H9 (cell line): ENCODE measurements around the gene INPP5A. TPM values are rescaled to one million over a fixed set of nuclear protein-coding genes. Genes with fewer than 3 reads are reported as not detected.

Experiments
- DNase-seq: peaks from one replicate; pipeline ENCODE4 v3.0.0-alpha.2; 2017
- H2AFZ ChIP-seq: one replicate; pipeline ENCODE4 v1.6.1; 2013; ENCODE audit warnings: mild to moderate bottlenecking, low read length, control low read depth, moderate library complexity
- H2AK5ac ChIP-seq: 2 replicates; pipeline ENCODE4 v1.6.1; 2013; ENCODE audit warnings: low read length, control low read depth, mixed read lengths; ENCODE audit not compliant: insufficient read length
- H2BK120ac ChIP-seq: one replicate; pipeline ENCODE4 v1.6.1; 2013; ENCODE audit warnings: low read depth, mild to moderate bottlenecking, low read length, control low read depth, inconsistent platforms; ENCODE audit not compliant: poor library complexity, severe bottlenecking
- H2BK12ac ChIP-seq: 2 replicates; pipeline ENCODE4 v1.6.1; 2013; ENCODE audit warnings: low read length, control low read depth, mixed read lengths, low read depth; ENCODE audit not compliant: insufficient read length
- H2BK15ac ChIP-seq: 2 replicates; pipeline ENCODE4 v1.6.1; 2013; ENCODE audit warnings: low read depth, low read length, control low read depth
- H2BK20ac ChIP-seq: one replicate; pipeline ENCODE4 v1.6.1; 2013; ENCODE audit warnings: low read depth, mild to moderate bottlenecking, low read length, control low read depth, inconsistent platforms; ENCODE audit not compliant: poor library complexity, severe bottlenecking
- H2BK5ac ChIP-seq: 2 replicates; pipeline ENCODE4 v1.6.1; 2013; ENCODE audit warnings: low read length, control low read depth, mixed read lengths; ENCODE audit not compliant: insufficient read length
- H3K14ac ChIP-seq: 2 replicates; pipeline ENCODE4 v1.6.1; 2013; ENCODE audit warnings: low read length, control low read depth; ENCODE audit not compliant: insufficient read depth
- H3K18ac ChIP-seq: 2 replicates; pipeline ENCODE4 v1.6.1; 2013; ENCODE audit warnings: low read depth, mild to moderate bottlenecking, mixed read lengths, low read length, control low read depth; ENCODE audit not compliant: insufficient read length
- H3K23ac ChIP-seq: 2 replicates; pipeline ENCODE4 v1.6.1; 2013; ENCODE audit warnings: low read length, control low read depth, mixed read lengths, low read depth; ENCODE audit not compliant: insufficient read length
- H3K23me2 ChIP-seq: 2 replicates; pipeline ENCODE4 v1.6.1; 2013; ENCODE audit warnings: low read depth, mild to moderate bottlenecking, mixed read lengths, low read length, control low read depth; ENCODE audit not compliant: insufficient read length, poor library complexity, severe bottlenecking
- H3K27ac ChIP-seq: 2 replicates; pipeline ENCODE4 v1.5.1; 2013; ENCODE audit warnings: low read length, control low read depth, mixed read lengths, low read depth; ENCODE audit not compliant: insufficient read length
- H3K27me3 ChIP-seq: 2 replicates; pipeline ENCODE4 v1.6.1; 2013; ENCODE audit warnings: low read length, control low read depth, inconsistent platforms; ENCODE audit not compliant: insufficient read depth
- H3K4ac ChIP-seq: 2 replicates; pipeline ENCODE4 v1.6.1; 2013; ENCODE audit warnings: low read depth, mild to moderate bottlenecking, control low read depth, inconsistent platforms, low read length, moderate library complexity
- H3K4me1 ChIP-seq: 2 replicates; pipeline ENCODE4 v1.6.1; 2013; ENCODE audit warnings: low read length, control low read depth, inconsistent platforms; ENCODE audit not compliant: insufficient read depth
- H3K4me2 ChIP-seq: 2 replicates; pipeline ENCODE4 v1.6.1; 2013; ENCODE audit warnings: low read length, control low read depth, mixed read lengths; ENCODE audit not compliant: insufficient read length, insufficient read depth
- H3K56ac ChIP-seq: 2 replicates; pipeline ENCODE4 v1.6.1; 2013; ENCODE audit warnings: low read depth, mild to moderate bottlenecking, mixed read lengths, low read length, control low read depth; ENCODE audit not compliant: insufficient read length
- H3K79me1 ChIP-seq: 2 replicates; pipeline ENCODE4 v1.6.1; 2013; ENCODE audit warnings: low read depth, mild to moderate bottlenecking, moderate library complexity, low read length, control low read depth, inconsistent platforms; ENCODE audit not compliant: insufficient read depth, poor library complexity, severe bottlenecking
- H3K79me2 ChIP-seq: 2 replicates; pipeline ENCODE4 v1.6.1; 2013; ENCODE audit warnings: low read length, control low read depth, inconsistent platforms; ENCODE audit not compliant: insufficient read depth
- H3K9ac ChIP-seq: 2 replicates; pipeline ENCODE4 v1.6.1; 2013; ENCODE audit warnings: low read length, control low read depth, mixed read lengths; ENCODE audit not compliant: insufficient read length; ENCODE audit errors: extremely low read depth
- H3K9me3 ChIP-seq: one replicate; pipeline ENCODE4 v1.6.1; 2013; ENCODE audit warnings: low read depth, low read length, inconsistent platforms; ENCODE audit not compliant: control insufficient read depth
- H3T11ph ChIP-seq: one replicate; pipeline ENCODE4 v1.6.1; 2013; ENCODE audit warnings: mild to moderate bottlenecking, low read length, control low read depth, inconsistent platforms
- H4K20me1 ChIP-seq: one replicate; pipeline ENCODE4 v1.6.1; 2013; ENCODE audit not compliant: control insufficient read depth, insufficient read length, insufficient read depth
- H4K5ac ChIP-seq: 2 replicates; pipeline ENCODE4 v1.6.1; 2013; ENCODE audit warnings: low read depth, mild to moderate bottlenecking, mixed read lengths, low read length, control low read depth; ENCODE audit not compliant: insufficient read length
- H4K8ac ChIP-seq: replicated peaks from 2 replicates; pipeline ENCODE4 v1.6.1; 2013; ENCODE audit warnings: low read length, control low read depth, mixed read lengths, low read depth; ENCODE audit not compliant: insufficient read length
- H4K91ac ChIP-seq: 2 replicates; pipeline ENCODE4 v1.6.1; 2013; ENCODE audit warnings: low read depth, mild to moderate bottlenecking, moderate library complexity, mixed read lengths, low read length, control low read depth; ENCODE audit not compliant: insufficient read length
- H3K27ac Mint-ChIP-seq, 3 experiments: 2 replicates in 2 of 3; 3 replicates in 1 of 3; pipeline ENCODE4 v1.8.0; 2020 to 2021; ENCODE audit warnings: mixed read lengths in 3 of 3, mild to moderate bottlenecking in 1 of 3, moderate library complexity in 1 of 3
- H3K27me3 Mint-ChIP-seq: 2 replicates; pipeline ENCODE4 v1.8.0; 2021; ENCODE audit warnings: low read depth, mild to moderate bottlenecking, moderate library complexity, mixed read lengths
- H3K36me3 Mint-ChIP-seq, 3 experiments: 2 replicates in 2 of 3; 3 replicates in 1 of 3; pipeline ENCODE4 v1.8.0; 2020 to 2021; ENCODE audit warnings: low read depth in 3 of 3, mixed read lengths in 3 of 3; ENCODE audit not compliant: insufficient read depth in 1 of 3
- H3K4me1 Mint-ChIP-seq, 2 experiments: 2 replicates each; pipeline ENCODE4 v1.8.0; 2020; ENCODE audit warnings: mixed read lengths in 2 of 2
- H3K4me3 Mint-ChIP-seq, 2 experiments: 2 replicates in 1 of 2; 3 replicates in 1 of 2; pipeline ENCODE4 v1.8.0; 2020 to 2021; ENCODE audit warnings: mild to moderate bottlenecking in 2 of 2, mixed read lengths in 2 of 2, moderate library complexity in 1 of 2
- H3K9me3 Mint-ChIP-seq, 2 experiments: 2 replicates in 1 of 2; 3 replicates in 1 of 2; pipeline ENCODE4 v1.8.0; 2020; ENCODE audit warnings: mild to moderate bottlenecking in 2 of 2, mixed read lengths in 2 of 2, moderate library complexity in 1 of 2
- CTCF ChIP-seq: fragments of 200-600 bp; sonication (generic); conservative IDR thresholded peaks from 3 replicates; pipeline ENCODE4 v1.8.0; 2021; ENCODE audit warnings: antibody characterized with exemption, mild to moderate bottlenecking
- WGBS: extraction: QIAGEN DNeasy Blood & Tissue Kit; methylation state at CpG from one replicate; pipeline ENCODE4 v1.1.7; 2013; ENCODE audit warnings: missing lambda C conversion rate, low lambda C conversion rate, mixed read lengths; ENCODE audit not compliant: insufficient read length; ENCODE audit errors: extremely low coverage; 5-methylcytosine and 5-hydroxymethylcytosine counted together
- total RNA-seq: library from RNA; stranded (reverse); gene quantifications from 2 replicates; pipeline ENCODE4 v1.2.1, GENCODE V29; 2021

Gene INPP5A
- total RNA-seq, 1 experiment from 2014 or later: 17.7 TPM

GRCh38 chr10:132507409-132507955, 30.1 kb upstream of the INPP5A start:
- no peak overlapping the region for H3K56ac ChIP-seq
- no peaks in the 10 kb centered on the region for H3K79me2 ChIP-seq
- H3K4ac ChIP-seq: no peak overlapping the region
- H2BK20ac ChIP-seq: no peak overlapping the region
- Mint-ChIP-seq H3K4me1 (no peaks in the 10 kb centered on the region), H3K4me3 (no peak overlapping the region), H3K27me3 (peaks cover 12% of the 10 kb centered on the region), H3K27ac (no peak overlapping the region), H3K36me3 (no peaks in the 10 kb centered on the region), H3K9me3 (no peaks in the 10 kb centered on the region)
- no peak overlapping the region for H3K18ac ChIP-seq
- H4K8ac ChIP-seq: no peak overlapping the region
- no peaks in the 10 kb centered on the region for H3K27me3 ChIP-seq
- H4K5ac ChIP-seq: no peak overlapping the region
- H3T11ph ChIP-seq: no peak overlapping the region
- no peak overlapping the region for H3K9ac ChIP-seq
- no peaks in the 10 kb centered on the region for H4K20me1 ChIP-seq
- no peaks in the 10 kb centered on the region for H3K79me1 ChIP-seq
- no peaks in the 10 kb centered on the region for H3K23me2 ChIP-seq
- no peak overlapping the region for H4K91ac ChIP-seq
- H3K23ac ChIP-seq: no peak overlapping the region
- DNase-seq: peak; percentile 13
- no CpG with 5 or more reads among the region's 10 CpGs for WGBS
- peak overlapping the region; percentile 19; the same call in 1 of the 2 replicates for H3K14ac ChIP-seq
- no peak overlapping the region for H2BK5ac ChIP-seq
- H2BK120ac ChIP-seq: no peak overlapping the region
- no peak overlapping the region for H3K27ac ChIP-seq
- no peak overlapping the region for H2AK5ac ChIP-seq
- no peaks in the 10 kb centered on the region for H3K4me1 ChIP-seq
- no peak for TF ChIP-seq CTCF
- H3K9me3 ChIP-seq: no peaks in the 10 kb centered on the region
- H2BK12ac ChIP-seq: no peak overlapping the region
- no peak overlapping the region for H2AFZ ChIP-seq
- H3K4me2 ChIP-seq: no peak overlapping the region
- H2BK15ac ChIP-seq: no peak overlapping the region
